Activated T-helper 2 cell treated with anti-CD3 and anti-CD28 coated beads, Interferon-gamma antibody, Interleukin-2, Interleukin-4, amounts not matched to agents 10 μg/mL and 5 μg/mL and 100 μg/mL, durations not matched to agents 14 hours and 24 hours and 36 hours (primary cell): ENCODE measurements around the gene SULT2A1. TPM values are rescaled to one million over a fixed set of nuclear protein-coding genes. Genes with fewer than 3 reads are reported as not detected.
A peak's percentile ranks its signal among the peaks of the same experiment; 100 is the strongest.
"Not testable (repeated sequence)": the region's sequence is repeated elsewhere in the genome, so short reads cannot be mapped to it uniquely, and the experiment has no call there.

Source experiments
- DNase-seq: peaks from one replicate; pipeline ENCODE4 v3.0.0; 2021; ENCODE audit warnings: low spot score
- H3K27ac Mint-ChIP-seq: one replicate; pipeline ENCODE4 v1.8.0; 2021; ENCODE audit warnings: mixed read lengths
- H3K27me3 Mint-ChIP-seq: one replicate; pipeline ENCODE4 v1.8.0; 2021; ENCODE audit warnings: low read depth, mixed read lengths
- H3K36me3 Mint-ChIP-seq: one replicate; pipeline ENCODE4 v1.8.0; 2021; ENCODE audit warnings: low read depth, mixed read lengths
- H3K4me1 Mint-ChIP-seq: one replicate; pipeline ENCODE4 v1.8.0; 2021; ENCODE audit warnings: low read depth, mixed read lengths
- H3K4me3 Mint-ChIP-seq: one replicate; pipeline ENCODE4 v1.8.0; 2021; ENCODE audit warnings: low read depth, mild to moderate bottlenecking, moderate library complexity, mixed read lengths
- H3K9me3 Mint-ChIP-seq: one replicate; pipeline ENCODE4 v1.8.0; 2021; ENCODE audit warnings: mixed read lengths
- intact Hi-C: fragments of 100-400 bp; cut with micrococcal nuclease; formaldehyde crosslinking; loops from one replicate; pipeline ENCODE4 v1.15.1; 2023
- total RNA-seq: library from RNA; stranded (reverse); gene quantifications from 2 replicates; pipeline ENCODE4 v1.2.3, GENCODE V29; 2022

The SULT2A1 gene
- total RNA-seq = not detected in 2 replicates

GRCh38 chr19:47886010-47886559, at the start of gene SULT2A1:
Gene SULT2A1, minus strand, starts transcription at chr19:47886315. Its CDS starts 58 bp downstream, at chr19:47886257.
- intact Hi-C loops = no loop called here
- H3K9me3 Mint-ChIP-seq = no peaks in the 10 kb centered on the region
- no peaks in the 10 kb centered on the region for H3K36me3 Mint-ChIP-seq
- H3K4me1 Mint-ChIP-seq = no peaks in the 10 kb centered on the region
- H3K27me3 Mint-ChIP-seq = peaks cover 5% of the 10 kb centered on the region
- no peak for DNase-seq
- H3K4me3 Mint-ChIP-seq = no peak within 1 kb of the TSS
- H3K27ac Mint-ChIP-seq = no peak within 1 kb of the TSS

GRCh38 chr19:47928581-47928980, 42.5 kb upstream of the SULT2A1 start:
- H3K27ac Mint-ChIP-seq, H3K4me1 Mint-ChIP-seq, H3K4me3 Mint-ChIP-seq, H3K9me3 Mint-ChIP-seq, H3K27me3 Mint-ChIP-seq, H3K36me3 Mint-ChIP-seq, intact Hi-C loops, DNase-seq: not testable (repeated sequence)

- H3K27me3 Mint-ChIP-seq, H3K4me3 Mint-ChIP-seq, H3K9me3 Mint-ChIP-seq, H3K4me1 Mint-ChIP-seq, intact Hi-C loops, H3K36me3 Mint-ChIP-seq, H3K27ac Mint-ChIP-seq: not testable (repeated sequence)
- peak; percentile 97 for DNase-seq
Observed at GRCh38 chr19:47920107-47920506, 34.0 kb upstream of the SULT2A1 start.

- H3K27ac Mint-ChIP-seq, intact Hi-C loops, H3K4me1 Mint-ChIP-seq, H3K27me3 Mint-ChIP-seq, H3K9me3 Mint-ChIP-seq, H3K4me3 Mint-ChIP-seq, DNase-seq, H3K36me3 Mint-ChIP-seq: not testable (repeated sequence)
Observed at GRCh38 chr19:47910191-47910590, 24.1 kb upstream of the SULT2A1 start.

GRCh38 chr19:47909350-47909749, 23.2 kb upstream of the SULT2A1 start:
- peak; percentile 83 for DNase-seq
- H3K9me3 Mint-ChIP-seq, intact Hi-C loops, H3K36me3 Mint-ChIP-seq, H3K4me1 Mint-ChIP-seq, H3K27ac Mint-ChIP-seq, H3K4me3 Mint-ChIP-seq, H3K27me3 Mint-ChIP-seq: not testable (repeated sequence)

GRCh38 chr19:47901370-47901769, 15.3 kb upstream of the SULT2A1 start:
- H3K27me3 Mint-ChIP-seq = no peaks in the 10 kb centered on the region
- DNase-seq = no peak
- H3K4me1 Mint-ChIP-seq = no peaks in the 10 kb centered on the region
- H3K36me3 Mint-ChIP-seq = no peaks in the 10 kb centered on the region
- no peak overlapping the region for H3K4me3 Mint-ChIP-seq
- intact Hi-C loops = no loop called here
- no peaks in the 10 kb centered on the region for H3K9me3 Mint-ChIP-seq
- no peak overlapping the region for H3K27ac Mint-ChIP-seq

GRCh38 chr19:47899335-47899734, 13.2 kb upstream of the SULT2A1 start:
- Mint-ChIP-seq H3K36me3 (no peaks in the 10 kb centered on the region), H3K4me3 (no peak overlapping the region), H3K27me3 (no peaks in the 10 kb centered on the region), H3K9me3 (no peaks in the 10 kb centered on the region), H3K27ac (no peak overlapping the region), H3K4me1 (no peaks in the 10 kb centered on the region)
- no peak for DNase-seq
- intact Hi-C loops = no loop called here

- no peaks in the 10 kb centered on the region for H3K36me3 Mint-ChIP-seq
- no peaks in the 10 kb centered on the region for H3K27me3 Mint-ChIP-seq
- no peaks in the 10 kb centered on the region for H3K4me1 Mint-ChIP-seq
- intact Hi-C loops = no loop called here
- no peak overlapping the region for H3K4me3 Mint-ChIP-seq
- H3K27ac Mint-ChIP-seq = no peak overlapping the region
- DNase-seq = no peak
- H3K9me3 Mint-ChIP-seq = no peaks in the 10 kb centered on the region
Observed at GRCh38 chr19:47897861-47898260, 11.7 kb upstream of the SULT2A1 start.

GRCh38 chr19:47896773-47897172, 10.7 kb upstream of the SULT2A1 start:
- intact Hi-C loops = no loop called here
- H3K4me1 Mint-ChIP-seq = no peaks in the 10 kb centered on the region
- no peak for DNase-seq
- no peaks in the 10 kb centered on the region for H3K27me3 Mint-ChIP-seq
- H3K27ac Mint-ChIP-seq = no peak overlapping the region
- H3K36me3 Mint-ChIP-seq = no peaks in the 10 kb centered on the region
- peaks cover 5% of the 10 kb centered on the region for H3K9me3 Mint-ChIP-seq
- H3K4me3 Mint-ChIP-seq = no peak overlapping the region

GRCh38 chr19:47896019-47896418, 9.9 kb upstream of the SULT2A1 start:
- Mint-ChIP-seq H3K27ac (no peak overlapping the region), H3K36me3 (no peaks in the 10 kb centered on the region), H3K4me1 (no peaks in the 10 kb centered on the region), H3K27me3 (no peaks in the 10 kb centered on the region), H3K4me3 (no peak overlapping the region), H3K9me3 (peaks cover 5% of the 10 kb centered on the region)
- intact Hi-C loops = no loop called here
- DNase-seq = no peak

GRCh38 chr19:47895165-47895782, 9.2 kb upstream of the SULT2A1 start:
- Mint-ChIP-seq H3K4me3 (no peak overlapping the region), H3K36me3 (no peaks in the 10 kb centered on the region), H3K27ac (no peak overlapping the region), H3K9me3 (peaks cover 5% of the 10 kb centered on the region), H3K4me1 (no peaks in the 10 kb centered on the region), H3K27me3 (no peaks in the 10 kb centered on the region)
- intact Hi-C loops = no loop called here
- DNase-seq = no peak

- Mint-ChIP-seq H3K27ac (no peak overlapping the region), H3K9me3 (peaks cover 5% of the 10 kb centered on the region), H3K4me3 (no peak overlapping the region), H3K4me1 (no peaks in the 10 kb centered on the region), H3K36me3 (no peaks in the 10 kb centered on the region), H3K27me3 (no peaks in the 10 kb centered on the region)
- no peak for DNase-seq
- intact Hi-C loops = no loop called here
Observed at GRCh38 chr19:47891923-47892666, 6.0 kb upstream of the SULT2A1 start.

- Mint-ChIP-seq H3K4me1 (no peaks in the 10 kb centered on the region), H3K9me3 (peaks cover 5% of the 10 kb centered on the region), H3K4me3 (no peak overlapping the region), H3K27me3 (no peaks in the 10 kb centered on the region), H3K27ac (no peak overlapping the region), H3K36me3 (no peaks in the 10 kb centered on the region)
- DNase-seq = no peak
- intact Hi-C loops = no loop called here
Observed at GRCh38 chr19:47891622-47891922, 5.5 kb upstream of the SULT2A1 start.
